A549 (cell line): ENCODE data around the gene TCF12. TPM values are rescaled to one million over a fixed set of nuclear protein-coding genes. Genes with fewer than 3 reads are reported as not detected.

ENCODE experiments used
- ATAC-seq, 2 experiments: fragments of 200-7000 bp in 1 of 2; fragments of >200 bp in 1 of 2; cut with Nextera tagmentation in 1 of 2; cut with Tn5 transposase in 1 of 2; 3 replicates each; pipeline versions ENCODE4 v1.8.0 to v1.9.1; 2018 to 2020; ENCODE audit warnings: mild to moderate bottlenecking in 1 of 2, moderate library complexity in 1 of 2
- CTCF ChIA-PET: fragments of 300-600 bp; sonication (Branson Sonifier 250); formaldehyde crosslinking; extraction: SDS; loops from one replicate; lab custom pipeline; 2021; ENCODE audit warnings: antibody characterized with exemption, inconsistent platforms; lab: Yijun Ruan, JAX
- POLR2A ChIA-PET: fragments of 350-600 bp; formaldehyde crosslinking; extraction: SDS; loops from one replicate; lab custom pipeline; 2021; ENCODE audit warnings: antibody characterized with exemption, inconsistent platforms; lab: Yijun Ruan, JAX
- DNase-seq, 2 experiments: peaks; one replicate each; pipeline versions ENCODE4 v3.0.0 to v3.0.0-alpha.2; 2011 to 2016; ENCODE audit warnings: low read depth in 1 of 2, low spot score in 1 of 2
- FAIRE-seq: peaks from 2 replicates; lab custom pipeline; 2011; peaks lifted over from hg19 to GRCh38; lab: Jason Lieb, UNC
- H3K27ac ChIP-seq, 2 experiments: fragments of >200 bp; sonication (Bioruptor Twin); formaldehyde crosslinking; 3 replicates each; pipeline ENCODE4 v1.5.1; 2016 to 2017
- H3K4me1 ChIP-seq: fragments of >200 bp; sonication (Bioruptor Twin); formaldehyde crosslinking; 3 replicates; pipeline ENCODE4 v1.6.1; 2016
- H3K4me2 ChIP-seq: fragments of >200 bp; sonication (Bioruptor Twin); formaldehyde crosslinking; 3 replicates; pipeline ENCODE4 v1.6.1; 2016
- H3K4me3 ChIP-seq: fragments of >200 bp; sonication (Bioruptor Twin); formaldehyde crosslinking; 3 replicates; pipeline ENCODE4 v1.5.1; 2016
- H3K9me3 ChIP-seq: fragments of >200 bp; sonication (Bioruptor Twin); formaldehyde crosslinking; 3 replicates; pipeline ENCODE4 v1.6.1; 2016
- CHD2 ChIP-seq: fragments of 150-350 bp; IDR thresholded peaks from 2 replicates; pipeline ENCODE4 v1.6.1; 2014; ENCODE audit warnings: low read length; ENCODE audit not compliant: partially characterized antibody
- E2F6 ChIP-seq: IDR thresholded peaks from 2 replicates; pipeline ENCODE4 v1.6.1; 2012; ENCODE audit warnings: low read depth, borderline replicate concordance
- ELK1 ChIP-seq: fragments of 150-350 bp; IDR thresholded peaks from 2 replicates; pipeline ENCODE4 v1.6.1; 2014; ENCODE audit warnings: low read depth, mild to moderate bottlenecking, low read length
- FOSB ChIP-seq: fragments of 250-450 bp; sonication (Bioruptor Pico); IDR thresholded peaks from 2 replicates; pipeline ENCODE4 v1.5.0; 2020; ENCODE audit warnings: mild to moderate bottlenecking, moderate library complexity
- FOXS1 ChIP-seq: fragments of 250-450 bp; sonication (Bioruptor Pico); IDR thresholded peaks from 2 replicates; pipeline ENCODE4 v1.5.0; 2020; ENCODE audit warnings: mild to moderate bottlenecking, moderate library complexity
- GATA3 ChIP-seq: IDR thresholded peaks from 2 replicates; pipeline ENCODE4 v1.6.1; 2012; ENCODE audit warnings: borderline replicate concordance
- HEYL ChIP-seq: fragments of 250-450 bp; sonication (Bioruptor Pico); IDR thresholded peaks from 2 replicates; pipeline ENCODE4 v1.8.0; 2021; ENCODE audit warnings: mild to moderate bottlenecking, moderate library complexity
- HOXA7 ChIP-seq: fragments of 250-450 bp; sonication (Bioruptor Pico); IDR thresholded peaks from 2 replicates; pipeline ENCODE4 v1.5.0; 2020; ENCODE audit warnings: mild to moderate bottlenecking, moderate library complexity
- JUNB ChIP-seq: fragments of >200 bp; sonication (Bioruptor Twin); formaldehyde crosslinking; IDR thresholded peaks from 2 replicates; pipeline ENCODE4 v1.6.1; 2016
- MAFK ChIP-seq: fragments of 450-650 bp; IDR thresholded peaks from 2 replicates; pipeline ENCODE4 v1.6.1; 2014; ENCODE audit not compliant: partially characterized antibody
- NPAS2 ChIP-seq: fragments of 250-450 bp; sonication (Bioruptor Pico); IDR thresholded peaks from 2 replicates; pipeline ENCODE4 v1.8.0; 2022; ENCODE audit warnings: mild to moderate bottlenecking, moderate library complexity, borderline replicate concordance
- RAD21 ChIP-seq, 2 experiments: fragments of >200 bp in 1 of 2; sonication (Bioruptor Twin) in 1 of 2; formaldehyde crosslinking in 1 of 2; IDR thresholded peaks in 1 of 2; conservative IDR thresholded peaks in 1 of 2; 2 replicates in 1 of 2; 3 replicates in 1 of 2; pipeline ENCODE4 v1.6.1; 2012 to 2018; ENCODE audit warnings: inconsistent platforms in 1 of 2
- RCOR1 ChIP-seq: fragments of 150-350 bp; IDR thresholded peaks from 2 replicates; pipeline ENCODE4 v1.6.1; 2014; ENCODE audit warnings: antibody characterized with exemption, low read length, low read depth
- RNF2 ChIP-seq: fragments of 200-600 bp; sonication (generic); IDR thresholded peaks from 2 replicates; pipeline ENCODE4 v1.6.1; 2016; ENCODE audit warnings: low read depth, mild to moderate bottlenecking, antibody characterized with exemption, moderate library complexity, borderline replicate concordance
- SREBF2 ChIP-seq: fragments of 450-650 bp; IDR thresholded peaks from 2 replicates; pipeline ENCODE4 v1.6.1; 2014; ENCODE audit warnings: mild to moderate bottlenecking, moderate library complexity
- TFCP2L1 ChIP-seq: fragments of 250-450 bp; sonication (Bioruptor Pico); IDR thresholded peaks from 2 replicates; pipeline ENCODE4 v1.5.0; 2021; ENCODE audit warnings: mild to moderate bottlenecking
- TP53 ChIP-seq: fragments of 250-450 bp; sonication (Bioruptor Pico); IDR thresholded peaks from 2 replicates; pipeline ENCODE4 v1.5.0; 2021; ENCODE audit warnings: mild to moderate bottlenecking, moderate library complexity
- USF2 ChIP-seq: fragments of 450-650 bp; IDR thresholded peaks from 2 replicates; pipeline ENCODE4 v1.6.1; 2014; ENCODE audit warnings: antibody characterized with exemption
- ZSCAN20 ChIP-seq: fragments of 250-450 bp; sonication (Bioruptor Pico); IDR thresholded peaks from 2 replicates; pipeline ENCODE4 v1.8.0; 2022; ENCODE audit warnings: mild to moderate bottlenecking, moderate library complexity
- WGBS: methylation state at CpG from one replicate; pipeline ENCODE4 v1.1.6; 2017; ENCODE audit errors: missing lambda C conversion rate; 5-methylcytosine and 5-hydroxymethylcytosine counted together
- polyA plus RNA-seq, 4 experiments: library from polyadenylated mRNA; depleted of rRNA in 3 of 4; stranded (reverse); fragments of >200 nt; fragmentation: RNase III in 1 of 4; extraction: RNeasy Plus Mini Kit Qiagen cat#74134 plus additional on column Dnase treatment in 1 of 4; gene quantifications; 2 replicates in 3 of 4; 3 replicates in 1 of 4; pipeline ENCODE4 v1.2.3, GENCODE V29; 2011 to 2017

The TCF12 gene
- polyA plus RNA-seq, 2 of the 4 experiments (the other 2 are of a cell fraction), result 36.3 to 121 TPM

- Histone ChIP-seq H3K4me1 (no peaks in the 10 kb centered on the region), H3K9me3 (no peaks in the 10 kb centered on the region), H3K4me3 (no peak overlapping the region), H3K27ac (no peak overlapping the region), H3K4me2 (no peak overlapping the region)
- ChIA-PET POLR2A (no interaction called here), CTCF (interaction anchor here (1.2 kb wide), 1 partner anchor 47 kb away, joined by 3 read pairs; no protein-coding TSS in a partner anchor)
- ATAC-seq, result no peak
- no peak for TF ChIP-seq GATA3
- no peak for TF ChIP-seq HEYL (CRISPR knock-in tag)
- no peak for TF ChIP-seq ZSCAN20
- no peak for TF ChIP-seq USF2
- no peak for TF ChIP-seq HOXA7 (CRISPR knock-in tag)
- TF ChIP-seq E2F6, result no peak
- TF ChIP-seq JUNB, result no peak
- TF ChIP-seq TP53 (CRISPR knock-in tag), result no peak
- TF ChIP-seq CHD2, result no peak
- no peak for TF ChIP-seq NPAS2
- no peak for TF ChIP-seq RAD21 (conservative IDR thresholded peaks at IDR 0.05 in 1 of 2, IDR thresholded peaks at IDR 0.05 in 1 of 2)
- TF ChIP-seq FOXS1 (CRISPR knock-in tag), result no peak
- FAIRE-seq, result no peak
- no peak for DNase-seq
- 76% methylated on average over 6 of the region's 6 CpGs for WGBS
These were observed 341.2 kb downstream of the TCF12 start for GRCh38 chr15:57259568-57260040.

GRCh38 chr15:57263520-57263919 is 345.1 kb downstream of the TCF12 start:
- TF ChIP-seq MAFK (peak; percentile 20), FOSB (CRISPR knock-in tag) (no peak)
- TF ChIP-seq, all 56 proteins: peak for 1
- ATAC-seq (no peak), DNase-seq (no peak), FAIRE-seq (peak; percentile 65)
- H3K4me1 ChIP-seq, result no peaks in the 10 kb centered on the region
- WGBS, result 89% methylated on average over 3 of the region's 3 CpGs
- no peak overlapping the region for H3K4me3 ChIP-seq
- H3K4me2 ChIP-seq, result no peak overlapping the region
- ChIA-PET POLR2A (no interaction called here), CTCF (interaction anchor here (1.6 to 1.8 kb wide), 3 partner anchors 43 to 344 kb away, joined by 4 to 9 read pairs (median 4); no protein-coding TSS in a partner anchor)
- H3K9me3 ChIP-seq, result no peaks in the 10 kb centered on the region
- H3K27ac ChIP-seq, result no peak overlapping the region

GRCh38 chr15:57272771-57273357 is 354.4 kb downstream of the TCF12 start:
- POLR2A ChIA-PET, result no interaction called here
- no peak for TF ChIP-seq RCOR1
- TF ChIP-seq FOSB (CRISPR knock-in tag), result no peak
- peak; percentile 97 for TF ChIP-seq MAFK
- no peak for TF ChIP-seq RAD21 (conservative IDR thresholded peaks at IDR 0.05 in 1 of 2, IDR thresholded peaks at IDR 0.05 in 1 of 2)
- TF ChIP-seq TFCP2L1 (CRISPR knock-in tag), result no peak
- no peak for TF ChIP-seq ELK1
- no peak for TF ChIP-seq RNF2
- no peak for TF ChIP-seq SREBF2
- TF ChIP-seq TP53 (CRISPR knock-in tag), result no peak
- Histone ChIP-seq H3K4me1 (no peaks in the 10 kb centered on the region), H3K4me3 (no peak overlapping the region), H3K27ac (no peak overlapping the region), H3K9me3 (no peaks in the 10 kb centered on the region), H3K4me2 (no peak overlapping the region)
- ATAC-seq, result no peak
- CTCF ChIA-PET, result interaction anchor here (1.2 to 1.7 kb wide), 3 partner anchors 33 to 782 kb away, joined by 3 to 5 read pairs (median 4); no protein-coding TSS in a partner anchor
- FAIRE-seq, result no peak
- 93% methylated on average over 9 of the region's 9 CpGs for WGBS
- no peak for DNase-seq
